ENCODE measurements around the gene CEACAM20.
"Not testable (repeated sequence)": the region's sequence is repeated elsewhere in the genome, so short reads cannot be mapped to it uniquely, and the experiment has no call there.

Gene CEACAM20

DNA sequence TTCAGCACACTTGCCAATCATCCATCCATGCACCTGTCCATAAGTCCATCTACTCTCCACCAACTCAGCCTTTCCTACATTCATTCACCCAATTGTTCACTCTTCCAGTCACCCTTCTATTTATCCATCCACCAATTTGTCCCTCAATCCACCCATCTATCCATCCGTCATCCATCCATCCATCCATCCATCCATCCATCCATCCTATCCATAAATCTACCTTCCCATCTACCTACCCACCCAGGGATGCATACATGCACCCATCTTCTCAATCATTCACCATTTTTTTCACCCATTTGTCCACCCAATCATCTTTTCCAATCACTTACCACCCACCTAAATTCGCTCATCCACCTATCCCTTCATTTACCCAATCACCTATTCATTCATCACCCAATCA is 14.6 kb upstream of the CEACAM20 start:
- DNase-seq, result no peak

DNA sequence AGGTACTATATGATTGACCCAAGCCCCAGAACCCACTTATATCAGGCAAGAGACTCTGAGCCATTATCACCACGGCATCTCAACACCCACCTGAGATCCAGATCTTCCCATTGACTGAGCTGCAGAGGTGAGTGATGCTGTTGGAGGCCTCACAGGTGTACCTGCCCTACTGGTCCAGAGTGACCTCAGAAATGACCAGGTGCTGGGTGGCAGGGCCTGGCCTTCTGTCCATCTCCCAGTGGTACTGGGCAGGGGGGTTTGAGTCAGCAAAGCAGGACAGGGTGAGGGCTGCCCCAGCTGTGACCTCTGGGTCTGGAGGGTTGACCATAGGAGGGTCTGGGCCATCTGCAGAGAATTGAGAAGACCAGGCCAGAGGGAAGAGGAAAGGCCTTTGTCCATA is 13.2 kb upstream of the CEACAM20 start:
- DNase-seq, result no peak

DNA sequence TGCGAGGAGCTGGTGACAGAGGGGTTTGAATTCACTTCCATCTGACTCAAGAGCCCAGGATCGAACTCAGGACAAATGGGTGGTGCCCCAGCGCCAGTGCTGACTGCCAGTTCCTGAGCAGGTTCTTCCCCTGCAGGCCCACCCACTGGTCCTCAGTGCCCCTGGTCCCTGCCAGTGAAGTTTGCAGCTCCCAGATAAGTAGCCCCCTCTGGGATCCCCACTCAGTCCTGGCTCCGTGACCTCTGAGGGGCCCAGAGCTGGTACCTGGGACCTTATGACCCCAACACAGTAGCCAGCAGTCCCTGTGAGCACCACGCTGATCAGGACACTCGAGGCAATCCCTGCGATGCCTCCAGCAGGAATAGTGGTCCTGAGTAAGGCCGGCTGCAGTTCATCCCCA is 11.3 kb upstream of the CEACAM20 start:
- DNase-seq, result no peak

DNA sequence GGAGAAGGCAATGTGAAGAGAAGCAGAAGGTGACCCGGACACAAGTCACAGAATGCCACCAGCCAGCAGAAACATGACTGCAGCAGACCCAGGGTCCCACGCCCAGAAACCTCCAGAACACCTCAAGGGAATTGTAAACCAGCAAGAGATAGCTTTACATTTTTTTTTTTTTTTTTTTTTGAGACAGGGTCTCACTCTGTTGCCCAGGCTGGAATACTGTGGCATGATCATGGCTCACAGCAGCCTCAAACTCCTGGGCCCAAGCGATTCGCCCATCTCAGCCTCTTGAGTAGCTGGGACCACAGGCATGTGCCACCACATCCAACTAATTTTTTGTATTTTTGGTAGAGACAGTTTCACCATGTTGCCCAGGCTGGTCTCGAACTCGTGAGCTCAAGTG is 10.5 kb upstream of the CEACAM20 start:
- no peak for DNase-seq

DNA sequence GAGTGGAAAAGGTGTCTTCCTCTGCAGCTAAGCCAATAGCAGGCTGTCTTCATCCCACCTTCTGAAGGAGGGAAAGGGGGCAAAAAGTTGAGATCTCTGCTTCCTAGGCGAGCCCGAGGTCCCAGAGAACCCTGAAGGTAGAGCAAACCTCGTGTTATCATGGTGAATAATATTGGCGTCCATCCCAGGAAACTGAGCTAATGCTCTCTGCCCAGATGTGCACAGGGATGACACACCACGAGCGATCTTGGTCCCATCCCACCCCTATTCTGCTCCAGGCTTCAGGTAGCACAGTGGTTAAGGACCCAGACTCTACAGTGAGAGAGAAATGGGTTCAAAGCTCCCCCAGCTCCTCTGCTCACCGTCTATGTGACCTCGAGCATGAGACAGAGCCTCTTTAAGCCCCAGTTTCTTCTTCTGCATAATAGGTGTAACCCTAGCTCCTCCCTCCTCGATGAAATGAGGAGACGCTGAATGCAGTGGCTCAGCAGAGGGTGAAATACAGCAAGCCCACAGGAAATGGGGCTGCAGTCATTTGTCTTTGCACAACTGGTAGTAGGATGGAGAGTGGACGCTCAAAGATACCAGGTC is 9.9 kb upstream of the CEACAM20 start:
- no peak for DNase-seq

DNA sequence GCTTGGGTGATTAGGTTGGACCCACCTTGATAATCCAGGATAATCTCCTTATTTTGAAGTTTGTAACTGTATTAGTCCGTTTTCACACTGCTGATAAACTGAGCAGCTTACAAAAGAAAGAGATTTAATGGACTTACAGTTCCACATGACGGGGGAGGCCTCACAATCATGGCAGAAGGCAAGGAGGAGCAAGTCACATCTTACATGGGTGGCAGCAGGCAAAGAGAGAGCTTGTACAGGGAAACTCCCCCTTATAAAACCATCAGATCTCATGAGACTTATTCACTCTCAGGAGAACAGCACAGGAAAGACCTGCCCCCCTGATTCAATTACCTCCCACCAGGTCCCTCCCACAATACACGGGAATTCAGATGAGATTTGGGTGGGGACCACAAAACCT is 5.9 kb upstream of the CEACAM20 start:
- not testable (repeated sequence) for DNase-seq

DNA sequence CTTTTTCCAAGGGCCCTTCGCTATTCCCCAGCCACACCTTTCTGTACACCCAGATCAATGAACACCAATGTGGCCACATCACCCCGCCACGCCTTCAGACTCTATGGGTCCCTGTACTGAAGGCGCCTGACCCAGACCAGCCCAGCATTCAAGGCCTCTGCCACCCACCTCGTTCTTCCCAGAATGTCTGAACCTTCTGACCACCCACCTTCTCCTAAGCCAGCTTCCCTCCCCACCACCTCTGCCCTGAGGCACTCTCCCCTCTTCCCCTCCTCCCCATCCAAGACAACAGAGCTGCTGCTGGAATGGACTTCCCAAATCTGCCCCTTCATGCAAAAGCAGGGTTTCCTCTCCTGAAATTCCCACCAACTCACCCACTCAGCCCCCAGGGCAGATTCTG is 3.3 kb upstream of the CEACAM20 start:
- DNase-seq, result no peak

DNA sequence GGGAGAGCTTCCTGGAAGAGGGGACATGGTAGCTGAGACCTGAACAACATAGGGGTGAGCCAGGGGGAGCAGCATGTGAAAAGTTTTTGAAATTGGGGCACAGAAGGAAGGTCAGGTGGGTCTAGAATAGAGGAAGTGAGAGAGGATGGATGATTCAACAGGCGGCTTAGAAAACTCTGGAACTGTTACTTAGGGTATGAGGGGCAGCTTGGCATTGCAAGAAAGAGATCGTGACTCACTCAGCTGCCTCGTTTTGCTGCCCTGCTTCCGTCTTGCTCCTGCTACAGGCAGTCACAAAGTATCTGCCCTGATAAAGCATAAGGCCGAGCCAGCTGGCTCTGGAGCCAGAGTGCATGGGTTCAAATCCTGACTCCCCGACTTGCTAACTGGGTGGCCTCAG is 1.3 kb upstream of the CEACAM20 start:
- no peak for DNase-seq

DNA sequence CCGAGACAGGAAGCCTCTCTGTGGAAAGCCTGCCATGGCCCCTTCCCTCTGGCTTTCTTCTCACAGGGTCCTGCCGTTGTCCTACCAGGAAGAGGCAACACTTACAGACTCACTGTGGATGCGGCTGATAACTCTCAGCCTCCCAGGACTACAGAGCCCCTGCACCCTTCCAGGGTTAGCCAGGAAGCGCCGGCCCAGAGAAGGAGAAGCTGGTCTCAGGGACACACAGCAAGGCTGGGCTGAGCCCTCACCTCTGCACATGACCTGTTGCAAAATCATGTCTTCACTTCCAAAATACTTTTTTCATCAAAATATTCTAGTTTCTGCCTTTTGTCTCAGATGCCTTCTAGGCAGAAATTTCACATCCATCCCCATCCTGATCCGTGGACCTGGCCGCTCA is 1.9 kb downstream of the CEACAM20 start:
- DNase-seq, result no peak

DNA sequence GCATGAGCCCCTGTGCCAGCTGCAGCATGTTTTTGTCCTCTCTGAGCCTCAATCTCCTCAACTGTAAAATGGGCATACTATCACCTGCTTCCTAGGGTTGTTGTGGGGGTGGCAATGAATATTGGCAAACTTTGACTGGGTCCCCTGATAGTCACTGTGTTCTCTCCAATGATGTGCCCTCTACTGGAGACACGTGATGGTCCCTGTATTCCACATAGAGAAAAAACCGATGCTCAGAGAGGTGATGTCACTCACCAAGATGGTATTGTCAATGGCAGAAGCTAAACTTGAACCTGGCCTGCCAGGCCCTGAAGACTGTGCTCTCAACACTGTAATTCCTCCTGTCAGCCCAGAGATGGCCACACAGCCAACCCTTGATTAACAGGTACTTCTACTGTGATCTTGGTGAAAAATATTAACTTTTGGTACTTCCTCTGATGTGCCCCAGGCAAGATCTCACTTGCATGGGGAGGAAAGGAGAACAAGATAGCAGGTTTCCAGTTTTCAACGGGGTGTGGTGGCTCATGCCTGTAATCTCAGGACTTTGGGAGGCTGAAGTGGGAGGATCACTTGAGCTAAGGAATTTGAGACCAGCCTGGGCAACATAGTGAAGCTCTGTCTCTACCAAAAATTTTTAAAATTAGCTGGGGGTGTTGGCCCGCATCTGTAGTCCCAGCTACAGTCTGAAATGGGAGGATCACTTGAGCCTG is 3.6 kb downstream of the CEACAM20 start:
- DNase-seq, result no peak

DNA sequence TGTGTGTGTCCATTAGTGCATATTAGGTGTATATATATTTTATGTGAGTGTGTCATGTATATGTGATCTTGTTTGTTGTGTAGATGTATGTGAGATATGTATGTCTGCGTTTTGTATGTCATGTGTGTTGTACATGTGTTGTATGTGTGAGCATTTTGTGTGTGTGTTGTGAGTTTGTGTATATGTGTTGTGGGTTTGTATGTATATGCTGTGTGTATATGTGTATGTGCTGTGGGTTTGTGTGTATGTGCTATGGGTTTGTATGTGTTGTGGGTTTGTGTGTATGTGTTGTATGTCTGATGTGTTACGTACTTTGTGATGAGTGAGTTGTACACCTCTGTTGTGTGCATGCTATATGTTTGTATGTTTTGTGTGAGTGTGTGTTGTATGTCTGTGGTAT is 8.1 kb downstream of the CEACAM20 start:
- no peak for DNase-seq

DNA sequence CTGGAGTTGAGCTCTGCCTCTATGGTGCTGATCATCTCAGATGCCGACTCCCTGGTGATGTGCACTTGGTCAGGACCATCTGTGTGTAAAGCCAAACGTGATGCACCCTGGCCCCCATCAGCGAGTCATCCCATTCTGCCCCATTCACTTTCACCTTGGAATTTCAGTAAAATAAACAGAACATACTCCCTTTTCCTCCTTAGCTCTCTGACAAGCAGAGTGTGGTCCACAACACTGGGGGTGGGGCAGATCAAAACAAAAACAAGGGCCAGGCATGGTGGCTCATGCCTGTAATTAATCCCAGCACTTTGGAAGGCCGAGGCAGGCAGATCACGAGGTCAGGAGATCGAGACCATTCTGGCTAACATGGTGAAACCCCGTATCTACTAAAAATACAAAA is 12.3 kb downstream of the CEACAM20 start:
- no peak for DNase-seq

DNA sequence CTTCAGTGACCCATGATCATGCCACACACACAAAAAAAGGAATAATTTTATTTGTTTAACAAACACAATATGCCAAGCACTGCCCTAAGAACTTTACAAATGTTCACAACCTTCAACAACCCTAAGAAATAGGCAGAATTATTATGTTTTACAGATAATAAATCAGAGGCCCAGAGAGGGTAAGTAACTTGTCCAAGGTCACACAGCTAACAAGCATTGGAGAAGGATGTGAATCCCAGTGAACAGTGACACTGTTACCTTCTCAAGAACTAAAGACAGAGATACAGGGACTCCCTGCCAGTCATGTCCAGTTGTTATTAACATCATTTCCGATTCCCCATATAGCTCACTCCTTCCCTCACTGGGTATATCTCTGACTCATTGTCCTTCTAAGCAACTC is 13.6 kb downstream of the CEACAM20 start:
- no peak for DNase-seq

DNA sequence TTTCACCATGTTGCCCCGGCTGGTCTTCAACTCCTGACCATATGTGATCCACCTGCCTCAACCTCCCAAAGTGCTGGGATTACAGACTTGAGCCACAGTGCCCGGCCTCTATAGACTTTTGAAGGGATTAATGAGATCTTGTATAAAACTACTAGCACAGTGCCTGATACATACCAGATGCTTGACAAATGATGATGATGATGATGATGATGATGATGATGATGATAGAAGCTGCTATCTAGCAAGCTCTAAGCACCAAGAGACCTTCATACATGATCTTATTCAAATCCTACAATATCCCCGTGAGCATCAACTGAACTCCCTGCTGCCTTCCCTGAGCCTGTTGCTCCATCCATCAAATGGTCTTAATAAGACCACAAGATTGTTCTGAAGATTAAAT is 14.4 kb downstream of the CEACAM20 start:
- DNase-seq, result no peak

DNA sequence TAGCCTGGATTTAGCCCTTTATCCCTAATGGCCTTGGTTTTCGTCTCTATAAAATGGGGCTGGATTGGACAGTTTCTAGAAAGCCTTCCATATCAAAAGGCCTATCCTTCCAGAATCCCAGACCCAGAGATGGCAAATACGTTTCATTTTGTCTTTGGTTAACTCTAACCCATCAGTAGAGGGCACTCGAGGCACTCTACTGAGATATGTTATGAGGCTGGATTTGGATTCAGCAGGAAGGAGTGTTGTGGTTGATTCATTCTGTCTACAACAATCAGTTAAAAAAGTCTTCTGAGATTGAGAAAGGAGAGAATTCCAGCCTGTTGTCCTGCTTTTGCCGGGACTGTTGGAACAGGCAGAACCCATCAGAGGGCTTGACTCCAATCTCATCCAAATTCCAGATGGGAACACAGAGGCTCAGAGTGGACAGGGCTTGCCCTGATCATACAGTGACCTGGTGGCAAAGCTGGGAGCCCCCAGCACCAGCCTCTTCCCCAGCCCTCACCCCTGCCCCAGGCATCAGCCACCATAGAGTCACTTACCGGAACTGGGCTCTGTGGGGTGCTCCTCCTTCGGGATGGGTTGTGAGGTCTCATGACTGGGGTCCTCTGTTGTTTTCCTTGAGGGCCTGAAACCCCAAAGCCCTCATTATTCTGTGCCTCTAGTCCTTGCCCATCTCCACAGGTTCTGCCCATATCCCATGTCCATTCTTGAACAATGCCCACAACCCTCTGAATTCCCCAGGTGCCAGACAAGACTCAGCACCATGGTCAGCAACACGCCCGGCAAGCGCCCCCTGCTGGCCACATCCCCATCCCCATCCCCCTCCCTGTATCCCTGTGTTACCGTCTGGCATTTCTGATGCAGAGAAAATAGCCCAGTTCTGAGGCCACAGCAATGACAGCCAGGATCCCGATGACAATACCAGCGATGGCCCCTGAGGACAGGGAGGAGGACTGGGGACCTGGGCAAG is 16.9 kb downstream of the CEACAM20 start:
- DNase-seq, result peak; percentile 31 to 59

DNA sequence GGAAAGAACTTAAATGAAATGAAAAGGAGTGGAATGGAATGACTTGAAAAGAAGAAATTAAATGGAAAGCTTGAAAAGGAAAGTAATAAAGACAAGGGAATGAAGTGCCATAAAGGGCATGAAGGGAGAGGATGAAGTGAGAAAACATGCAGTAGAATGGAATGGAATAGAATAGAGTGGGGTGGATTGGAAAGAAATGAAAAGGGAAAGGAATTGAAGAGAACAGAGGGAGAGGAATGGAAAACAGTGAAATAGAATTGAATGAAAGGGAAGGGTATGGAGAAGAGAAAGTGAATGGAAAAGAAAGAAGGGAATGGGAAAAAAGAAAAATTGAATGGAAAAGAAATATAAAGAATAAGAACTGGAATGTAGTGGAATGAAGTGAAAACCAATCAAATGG is 20.0 kb downstream of the CEACAM20 start:
- no peak for DNase-seq

DNA sequence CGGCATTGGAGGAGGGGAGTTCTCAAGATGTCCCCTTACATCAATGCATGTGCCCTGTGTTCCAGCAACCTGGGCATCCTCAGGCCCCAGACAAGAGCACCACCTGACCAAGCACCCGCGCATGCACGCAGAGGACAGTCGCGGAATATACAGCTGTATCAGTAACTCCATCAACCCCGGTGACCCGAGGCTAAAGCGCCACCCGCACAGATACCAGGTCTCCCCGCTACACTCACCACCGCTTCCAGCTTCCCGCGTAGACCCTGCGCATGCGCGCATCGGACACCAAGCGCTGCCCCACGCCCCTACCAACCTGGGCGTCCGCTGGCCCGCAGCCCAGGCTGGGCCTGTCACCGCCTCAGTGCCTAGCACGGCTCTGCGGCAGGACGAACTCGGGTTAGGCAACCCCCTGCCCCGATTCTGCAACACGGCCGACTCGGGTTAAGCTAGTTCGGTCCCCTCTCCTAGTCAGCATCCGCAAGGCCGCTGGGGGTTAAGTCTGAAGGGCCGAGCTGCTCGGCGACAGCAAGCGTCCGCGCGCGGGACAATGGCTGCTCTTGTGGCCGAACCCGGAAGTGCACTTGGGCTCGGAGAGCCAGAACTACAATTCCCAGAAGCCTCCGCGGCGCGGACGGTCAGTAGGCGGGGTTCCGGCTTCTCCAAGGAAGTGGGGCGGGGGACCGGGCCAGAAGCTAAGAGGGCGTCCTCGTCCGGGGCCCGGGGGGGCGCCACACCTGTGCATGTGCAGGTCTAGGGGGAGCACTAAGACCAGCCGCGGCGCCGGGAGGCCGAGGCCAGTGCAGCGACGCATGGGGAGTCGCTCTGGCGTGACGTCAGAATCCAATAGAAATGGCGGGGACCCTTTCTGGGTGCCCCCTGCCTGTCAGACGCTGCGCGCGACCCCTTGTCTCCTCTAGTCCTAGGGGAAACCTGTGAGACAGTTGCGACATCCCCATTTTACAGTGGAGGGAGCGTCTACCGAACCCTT is 29.2 kb downstream of the CEACAM20 start, which contains the start of gene ZNF180:
Gene ZNF180 (minus strand): TSS at position 561 of the 988 bp plus-strand sequence. CDS start 3,188 bp downstream, outside the sequence.
- peak; percentile 95 to 96 for DNase-seq

DNA sequence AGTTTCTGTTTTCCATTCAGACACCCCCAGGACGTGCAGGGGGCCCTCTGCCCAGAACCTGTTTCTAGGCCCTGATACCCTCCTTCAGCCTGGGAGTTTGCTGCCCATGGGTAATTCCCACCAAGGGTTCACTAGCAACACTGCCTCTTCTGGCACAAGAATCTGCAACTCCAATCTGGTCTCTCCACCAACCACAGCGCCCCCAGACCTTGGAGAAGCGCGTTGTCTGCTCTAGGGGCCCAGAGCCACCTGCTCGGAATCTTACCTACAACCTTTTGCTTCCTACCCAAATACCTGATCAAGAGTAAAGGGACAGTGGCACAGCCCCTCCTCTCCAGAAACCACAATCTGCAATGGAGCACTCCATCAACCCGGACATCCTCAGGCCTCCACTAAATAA is 29.9 kb downstream of the CEACAM20 start:
- no peak for DNase-seq

DNA sequence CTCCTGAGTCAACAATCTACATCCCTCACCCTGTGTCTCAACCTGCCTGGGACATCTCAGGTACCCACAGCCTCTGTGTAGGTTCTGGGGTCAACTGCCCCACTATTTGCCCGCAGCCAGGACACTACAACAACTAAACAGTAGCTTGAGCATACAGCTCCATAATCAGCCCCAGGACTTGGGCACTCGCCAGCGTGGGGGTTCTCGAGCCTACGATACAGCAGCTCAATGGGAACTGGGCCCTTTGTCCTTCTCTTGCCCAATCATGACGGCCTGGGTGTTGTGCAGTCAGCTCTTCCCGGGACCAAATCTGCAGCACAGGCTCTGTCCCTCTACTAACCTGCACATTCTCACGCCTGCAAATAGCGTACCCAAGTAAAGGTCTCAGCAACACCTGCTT is 30.5 kb downstream of the CEACAM20 start:
- DNase-seq, result no peak

DNA sequence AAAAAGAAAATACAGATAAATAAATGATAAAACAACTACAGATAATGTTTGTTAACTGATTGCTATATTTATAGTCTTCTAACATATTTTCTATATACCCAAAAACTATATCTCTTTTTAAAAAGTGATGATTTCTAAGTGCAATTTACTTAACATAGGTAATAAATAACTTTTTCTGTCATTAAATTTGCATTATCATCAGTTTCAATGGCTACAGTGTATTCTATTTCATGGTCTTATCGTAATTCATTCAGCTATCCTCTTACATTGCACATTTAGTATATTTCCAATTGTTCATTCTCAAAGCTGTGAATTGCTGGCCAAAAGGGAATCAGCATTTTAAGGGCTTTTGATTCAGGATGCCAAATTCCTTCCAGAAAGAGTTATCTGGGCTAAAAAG is 32.8 kb downstream of the CEACAM20 start:
- DNase-seq, result no peak

DNA sequence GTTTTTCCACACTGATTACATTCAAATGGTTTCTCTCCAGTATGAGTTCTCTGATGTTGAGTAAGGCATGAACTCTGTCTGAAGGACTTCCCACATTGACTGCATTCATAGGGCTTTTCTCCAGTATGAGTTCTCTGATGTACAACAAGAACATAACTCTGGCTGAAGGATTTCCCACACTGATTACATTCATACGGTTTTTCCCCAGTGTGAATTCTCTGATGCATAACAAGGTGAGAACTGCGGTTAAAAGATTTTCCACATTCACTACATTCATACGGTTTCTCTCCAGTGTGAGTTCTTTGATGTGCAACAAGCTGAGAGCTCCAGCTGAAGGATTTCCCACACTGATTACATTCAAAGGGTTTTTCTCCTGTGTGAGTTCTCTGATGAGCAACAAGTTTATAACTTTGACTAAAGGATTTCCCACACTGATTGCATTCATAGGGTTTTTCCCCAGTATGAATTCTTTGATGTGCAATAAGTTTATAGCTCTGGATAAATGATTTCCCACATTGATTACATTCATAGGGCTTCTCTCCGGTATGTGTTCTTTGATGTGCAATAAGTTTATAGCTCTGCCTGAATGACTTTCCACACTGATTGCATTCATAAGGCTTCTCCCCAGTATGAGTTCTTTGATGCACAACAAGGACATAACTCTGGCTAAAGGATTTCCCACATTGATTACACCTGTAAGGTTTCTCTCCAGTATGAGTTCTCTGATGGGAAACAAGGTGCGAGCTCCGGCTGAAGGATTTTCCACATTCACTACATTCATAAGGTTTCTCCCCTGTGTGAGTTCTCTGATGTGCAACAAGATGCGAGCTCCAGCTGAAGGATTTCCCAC is 52.7 kb downstream of the CEACAM20 start:
- DNase-seq, result no peak

Measured in stimulated activated CD4-positive, alpha-beta T cell treated with anti-CD3 and anti-CD28 coated beads, Interleukin-2, amount 100 ng/mL, for 24 hours (primary cell).